ENCODE data around the gene NELFCD.
"Not testable (repeated sequence)": the region's sequence is repeated elsewhere in the genome, so short reads cannot be mapped to it uniquely, and the experiment has no call there.

NELFCD gene

DNA sequence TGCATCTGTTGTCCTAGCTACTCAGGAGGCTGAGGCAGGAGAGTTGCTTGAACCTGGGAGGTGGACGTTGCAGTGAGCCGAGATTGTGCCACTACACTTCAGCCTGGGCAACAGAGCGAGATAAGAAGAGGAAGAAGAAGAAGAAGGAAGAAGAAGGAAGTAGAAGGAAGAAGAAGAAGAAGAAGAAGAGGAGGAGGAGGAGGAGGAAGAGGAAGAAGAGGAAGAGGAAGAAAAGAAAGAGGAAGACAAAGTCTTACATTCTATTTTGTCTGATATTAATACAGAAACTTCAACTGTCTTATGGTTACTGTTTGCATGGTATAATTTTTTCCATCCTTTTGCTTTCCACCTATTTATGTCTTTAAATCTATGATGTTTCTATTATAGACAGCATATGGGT, 7.2 kb upstream of the NELFCD start:
- FAIRE-seq, result no peak

- FAIRE-seq, result no peak
These were observed 5.7 kb upstream of the NELFCD start for GRCh38 chr20:58975353-58975752.

DNA sequence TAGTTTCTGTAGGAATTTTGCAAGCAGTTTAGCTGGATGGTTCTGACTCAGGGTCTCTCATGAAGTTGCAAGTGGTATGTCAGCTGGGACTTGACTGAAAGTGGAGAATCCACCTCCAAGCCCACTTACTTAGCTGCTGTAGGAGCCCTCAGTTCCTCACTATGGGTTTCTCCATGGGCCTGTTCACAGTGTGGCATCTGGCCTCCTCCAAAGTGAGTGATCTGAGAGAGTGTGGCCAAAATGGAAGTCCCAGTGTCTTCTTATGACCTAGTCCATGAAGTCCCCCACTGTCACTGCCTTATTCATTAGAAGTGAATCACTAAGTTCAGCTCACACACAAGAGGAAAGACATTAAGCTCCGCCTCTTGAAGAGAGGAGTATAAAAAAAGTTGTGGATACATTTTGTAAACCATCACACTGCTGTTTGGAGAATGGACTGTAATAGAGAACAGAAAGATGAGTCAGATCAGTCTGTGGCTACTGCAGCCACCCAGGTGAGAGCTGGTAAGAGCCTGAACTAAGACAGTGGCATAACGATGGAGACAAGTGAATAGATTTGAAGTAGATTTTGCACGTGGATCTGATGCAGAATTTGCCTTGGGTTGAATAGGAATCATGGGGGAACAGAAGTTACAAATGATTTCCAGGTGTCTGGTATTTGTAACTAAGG, 4.9 kb upstream of the NELFCD start:
- FAIRE-seq, result no peak

DNA sequence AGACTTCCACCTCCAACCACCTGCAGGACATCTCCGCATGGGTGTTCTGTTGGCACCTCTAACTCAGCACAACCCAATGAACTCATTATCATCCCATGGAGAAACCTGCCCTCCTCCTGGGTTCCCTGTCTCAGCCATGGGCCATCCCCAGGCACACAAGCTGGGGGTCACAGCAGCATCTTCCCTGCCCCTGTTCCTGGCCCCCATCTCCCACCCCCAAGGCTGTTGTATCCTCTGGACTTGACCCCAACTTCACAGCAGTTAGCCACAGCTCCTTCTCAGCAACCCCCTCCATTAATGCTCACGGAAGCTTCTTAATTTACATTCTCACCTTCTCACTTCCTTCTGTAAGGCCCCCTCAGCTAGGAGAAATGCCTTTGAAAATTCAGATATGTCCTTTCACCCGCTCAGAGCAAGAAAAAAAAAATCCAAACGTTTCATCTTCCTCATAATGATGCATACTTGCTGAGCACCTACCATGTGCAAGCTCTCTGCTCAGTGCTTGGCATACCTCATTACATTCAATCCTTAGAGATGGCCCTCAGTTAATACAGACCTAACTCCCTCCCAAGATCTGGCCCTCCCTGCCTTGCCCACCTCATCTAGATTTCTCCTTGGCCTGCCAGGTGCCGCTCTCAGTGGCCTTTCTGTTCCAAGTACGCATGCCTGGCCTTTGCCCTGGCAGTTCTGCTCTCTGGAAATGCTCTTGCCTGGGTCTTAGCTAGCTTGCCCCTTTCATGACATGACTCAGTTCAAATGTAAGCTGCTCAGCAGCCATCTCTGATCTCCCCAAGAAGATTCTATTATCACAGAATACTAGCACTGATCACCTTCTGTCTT, 2.5 kb upstream of the NELFCD start:
- no peak for FAIRE-seq

DNA sequence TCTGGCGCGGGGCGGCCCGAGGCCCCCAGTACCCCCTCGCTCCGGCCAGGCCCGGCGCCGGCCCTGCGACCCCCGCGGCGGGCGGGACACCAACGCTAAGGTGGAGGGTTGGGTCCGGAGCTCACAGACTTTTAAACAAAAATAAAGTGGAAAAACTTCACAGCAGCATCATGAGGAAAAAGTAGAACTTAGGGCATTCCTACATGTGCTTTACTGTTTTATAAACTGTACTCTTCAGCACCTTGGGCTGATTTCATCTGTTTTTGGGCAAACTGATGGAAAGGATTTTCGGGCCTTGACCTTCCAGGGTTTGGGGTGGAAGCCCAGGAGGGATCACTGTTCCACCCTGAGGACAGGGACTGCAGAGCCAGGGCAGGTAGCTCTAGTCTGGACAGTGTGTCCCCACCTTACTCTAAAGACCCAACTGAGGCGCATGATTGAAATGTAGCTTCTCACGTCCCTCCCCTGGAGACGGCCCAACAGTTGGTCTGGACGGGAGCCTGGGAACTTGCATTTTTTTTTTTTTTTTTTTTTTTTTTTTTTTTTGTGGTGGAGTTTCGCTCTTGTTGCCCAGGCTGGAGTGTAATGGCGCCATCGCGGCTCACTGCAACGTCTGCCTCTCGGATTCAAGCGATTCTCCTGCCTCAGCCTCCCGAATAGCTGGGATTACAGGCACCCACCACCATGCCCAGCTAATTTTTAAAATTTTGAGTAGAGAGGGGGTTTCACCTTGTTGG, 740 bp downstream of the NELFCD start:
- FAIRE-seq, result no peak

DNA sequence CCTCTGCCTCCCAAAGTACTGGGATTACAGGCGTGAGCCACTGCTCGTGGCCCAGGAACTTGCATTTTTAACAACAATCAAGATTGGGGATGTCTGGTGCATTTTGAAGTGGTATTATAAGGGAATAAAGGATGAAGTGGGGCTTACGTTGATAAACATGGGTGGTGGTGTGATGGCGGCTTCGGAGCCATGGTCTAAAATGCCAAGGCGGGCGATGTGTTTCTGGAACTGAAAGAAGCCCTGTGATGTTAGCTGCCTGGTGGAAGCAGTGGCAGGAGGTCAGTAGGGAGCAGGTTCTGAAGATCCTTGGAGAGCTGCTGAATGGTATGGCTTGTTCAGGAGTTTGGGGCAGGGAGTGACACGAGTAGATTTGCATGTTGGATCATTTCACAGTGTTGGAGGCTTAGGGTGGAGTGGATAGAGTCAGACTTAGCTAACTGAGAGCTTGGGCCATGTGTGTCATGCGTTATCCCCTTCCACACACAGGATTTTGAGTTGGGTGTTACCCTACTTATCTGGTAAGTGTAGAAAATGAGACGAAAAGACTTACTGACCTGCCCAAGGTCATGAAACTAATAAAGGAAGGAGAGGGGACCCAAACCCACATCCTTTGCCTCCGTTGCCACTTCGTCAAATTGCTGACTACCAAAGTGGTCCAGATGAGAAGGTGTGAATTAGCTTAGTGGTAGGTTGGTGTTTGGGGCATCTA, 1.5 kb downstream of the NELFCD start:
- FAIRE-seq, result no peak

GRCh38 chr20:58983115-58983468, 2.0 kb downstream of the NELFCD start:
- FAIRE-seq, result not testable (repeated sequence)

- FAIRE-seq, result no peak
These were observed 3.6 kb downstream of the NELFCD start for GRCh38 chr20:58984691-58985090.

- FAIRE-seq, result no peak
These were observed 4.6 kb downstream of the NELFCD start for GRCh38 chr20:58985656-58986055.

GRCh38 chr20:58986286-58986967, 5.4 kb downstream of the NELFCD start:
- no peak for FAIRE-seq

DNA sequence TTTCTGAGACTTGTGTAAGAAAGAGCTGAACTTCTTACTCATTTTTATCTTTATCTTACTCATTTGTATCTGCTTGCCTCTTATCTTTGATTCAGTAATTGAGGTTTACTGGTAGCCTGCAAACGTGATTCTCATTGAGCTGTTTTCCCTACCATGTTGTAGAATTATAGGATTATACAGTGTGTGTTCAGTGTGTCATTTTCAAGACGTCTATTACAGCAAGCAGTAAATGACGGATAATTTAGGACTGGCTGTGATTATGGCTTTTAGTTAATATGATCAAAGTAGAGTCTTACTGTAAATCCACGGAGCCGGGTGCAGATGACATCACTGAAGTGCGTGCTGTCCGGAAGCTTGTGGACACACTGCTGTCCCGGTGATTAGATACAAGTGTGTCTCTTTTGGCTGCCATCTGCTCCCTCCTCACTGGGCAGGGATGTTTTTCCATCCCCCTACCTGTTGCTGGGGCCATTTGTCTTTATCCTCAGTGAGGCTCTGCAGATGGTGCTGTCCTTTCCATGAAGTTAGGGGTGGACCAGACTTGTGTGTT, 6.0 kb downstream of the NELFCD start:
- no peak for FAIRE-seq

GRCh38 chr20:58987790-58988564, 6.9 kb downstream of the NELFCD start:
- no peak for FAIRE-seq

- FAIRE-seq, result no peak
These were observed 7.5 kb downstream of the NELFCD start for GRCh38 chr20:58988565-58988882.

GRCh38 chr20:58989196-58989595, 8.1 kb downstream of the NELFCD start:
- no peak for FAIRE-seq

DNA sequence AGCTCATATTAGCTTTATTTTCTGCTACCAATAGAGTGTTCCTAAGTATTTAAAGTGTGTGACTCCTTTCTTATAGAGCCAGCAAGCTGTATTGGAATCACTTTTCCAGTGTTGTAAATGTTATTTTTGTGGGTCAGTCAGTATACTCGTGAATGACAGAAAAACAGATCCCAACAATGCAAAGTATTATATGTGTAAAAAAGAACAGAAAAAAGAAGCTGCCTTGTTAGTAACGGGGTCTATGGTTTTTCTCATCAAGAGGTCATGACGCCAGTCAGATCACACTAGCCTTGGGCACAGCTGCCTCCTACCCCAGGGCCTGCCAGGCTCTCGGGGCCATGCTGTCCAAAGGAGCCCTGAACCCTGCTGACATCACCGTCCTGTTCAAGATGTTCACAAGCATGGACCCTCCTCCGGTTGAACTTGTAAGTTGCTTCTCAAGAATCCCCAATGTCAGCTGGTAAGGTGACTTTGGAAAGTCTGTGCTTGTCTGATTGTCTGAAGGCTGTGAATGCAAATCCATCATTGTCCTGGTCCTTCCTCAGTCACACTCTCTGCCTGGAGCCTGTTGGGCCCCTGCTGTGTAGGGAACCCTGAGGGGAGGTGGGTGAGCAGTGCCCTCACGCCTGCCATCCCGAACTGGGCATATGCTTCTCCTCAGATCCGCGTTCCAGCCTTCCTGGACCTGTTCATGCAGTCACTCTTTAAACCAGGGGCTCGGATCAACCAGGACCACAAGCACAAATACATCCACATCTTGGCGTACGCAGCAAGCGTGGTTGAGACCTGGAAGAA, 9.8 kb downstream of the NELFCD start:
- FAIRE-seq, result no peak

- FAIRE-seq, result no peak
These were observed 10.7 kb downstream of the NELFCD start for GRCh38 chr20:58991715-58992114.

- FAIRE-seq, result no peak
These were observed 11.9 kb downstream of the NELFCD start for GRCh38 chr20:58992911-58993310.

DNA sequence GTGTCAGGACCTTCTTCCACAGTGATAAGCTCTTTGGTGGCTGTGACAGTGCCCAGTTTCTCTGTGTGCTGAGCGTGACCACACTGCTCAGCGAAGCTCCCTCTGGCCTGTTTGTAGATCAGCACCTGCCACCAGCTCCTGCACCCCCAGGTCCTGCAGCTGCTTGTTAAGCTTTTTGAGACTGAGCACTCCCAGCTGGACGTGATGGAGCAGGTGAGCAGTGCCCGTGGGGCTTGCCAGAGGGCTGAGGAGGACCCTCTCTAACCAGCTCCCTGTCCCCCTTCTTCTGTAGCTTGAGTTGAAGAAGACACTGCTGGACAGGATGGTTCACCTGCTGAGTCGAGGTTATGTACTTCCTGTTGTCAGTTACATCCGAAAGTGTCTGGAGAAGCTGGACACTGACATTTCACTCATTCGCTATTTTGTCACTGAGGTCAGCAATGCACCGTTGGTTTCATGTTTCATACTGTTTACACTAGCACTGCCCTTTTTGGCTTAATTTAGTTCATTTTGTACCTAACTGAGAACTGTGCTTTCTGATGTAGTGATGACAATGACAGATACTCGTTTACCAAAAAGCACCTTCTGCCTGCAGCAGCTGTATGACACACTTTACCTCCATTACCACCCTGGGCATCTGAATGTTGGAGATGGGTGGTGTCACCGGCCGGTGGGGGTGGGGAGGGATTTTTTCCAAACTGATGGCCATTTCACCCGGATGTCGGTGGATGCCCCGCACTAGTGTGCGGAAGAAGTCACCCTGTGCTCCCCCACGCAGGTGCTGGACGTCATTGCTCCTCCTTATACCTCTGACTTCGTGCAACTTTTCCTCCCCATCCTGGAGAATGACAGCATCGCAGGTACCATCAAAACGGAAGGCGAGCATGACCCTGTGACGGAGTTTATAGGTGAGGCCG, 12.5 kb downstream of the NELFCD start:
- no peak for FAIRE-seq

GRCh38 chr20:58994390-58995159, 13.5 kb downstream of the NELFCD start:
- no peak for FAIRE-seq
